Stimulated activated CD8-positive, alpha-beta memory T cell treated with anti-CD3 and anti-CD28 coated beads, Interleukin-12 subunit alpha, Interleukin-12 subunit beta, amount 100 ng/mL, for 24 hours (primary cell): ENCODE measurements around the gene ABCD2.
"Not testable (repeated sequence)": the region's sequence is repeated elsewhere in the genome, so short reads cannot be mapped to it uniquely, and the experiment has no call there.

Source experiments
- DNase-seq: peaks from one replicate; pipeline ENCODE4 v3.0.0-alpha.2; 2020; ENCODE audit errors: extremely low read depth

The ABCD2 gene

DNA sequence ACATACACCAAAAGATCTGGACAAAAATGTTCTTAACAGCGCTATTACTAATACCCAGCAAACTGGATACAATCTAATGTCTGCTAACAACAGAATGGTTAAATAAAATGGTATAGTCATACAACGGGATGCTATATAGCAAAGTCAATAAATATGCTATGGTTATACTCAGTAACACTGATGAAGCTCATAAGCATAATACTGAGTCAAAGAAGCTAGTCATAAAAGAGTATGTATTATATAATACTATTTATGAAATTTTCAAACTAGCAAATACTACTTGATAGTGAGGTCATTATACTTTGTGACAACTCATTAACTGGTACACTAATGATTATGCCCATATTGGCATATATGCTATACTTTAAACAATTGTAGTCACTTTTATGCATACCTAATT, 7.4 kb downstream of the ABCD2 start:
- DNase-seq = no peak

DNA sequence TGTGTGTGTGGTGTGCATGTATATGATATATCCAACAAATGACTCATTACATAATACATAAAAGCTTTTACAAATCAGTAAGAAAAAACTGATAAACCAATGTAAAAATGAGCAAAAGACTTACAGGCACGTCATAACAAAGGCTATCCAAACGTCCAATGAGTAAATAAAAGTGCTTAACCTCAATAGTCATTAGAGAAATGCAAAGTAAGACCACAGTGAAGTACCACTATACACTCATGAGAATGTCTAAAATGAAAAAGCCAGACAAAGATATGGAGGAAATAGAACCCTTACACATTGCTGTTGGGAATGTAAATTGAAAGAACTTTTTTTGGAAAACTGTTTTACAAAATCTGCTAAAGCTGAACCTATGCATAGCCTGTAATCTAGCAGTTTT, 7.8 kb downstream of the ABCD2 start:
- no peak for DNase-seq

DNA sequence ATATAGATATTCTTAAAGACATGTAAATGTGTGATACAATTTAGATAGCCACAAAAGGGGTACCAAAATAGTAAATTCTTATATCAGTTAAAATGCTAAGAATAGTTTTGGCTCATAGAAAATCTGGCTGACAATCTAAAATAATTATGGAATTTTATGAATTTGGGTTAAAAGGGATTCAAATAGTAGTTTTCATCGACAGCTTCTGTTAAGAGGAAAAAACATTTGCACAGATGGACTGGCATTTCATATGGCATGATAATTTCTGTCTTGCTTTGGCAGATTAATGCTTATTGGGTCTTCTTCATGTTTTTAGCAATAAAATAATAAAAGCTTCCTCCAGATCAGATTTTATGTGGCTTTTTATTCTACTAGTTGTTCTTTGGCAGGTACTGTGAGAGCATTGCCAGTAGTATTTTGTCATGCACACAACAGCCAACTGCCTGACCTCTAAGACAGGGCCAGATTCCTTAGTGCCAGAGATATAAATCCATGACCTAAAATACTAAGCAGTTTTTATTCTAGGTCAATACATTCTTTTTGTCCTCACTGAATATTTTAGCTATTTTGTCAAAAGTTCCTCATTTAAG, 9.1 kb downstream of the ABCD2 start:
- no peak for DNase-seq

DNA sequence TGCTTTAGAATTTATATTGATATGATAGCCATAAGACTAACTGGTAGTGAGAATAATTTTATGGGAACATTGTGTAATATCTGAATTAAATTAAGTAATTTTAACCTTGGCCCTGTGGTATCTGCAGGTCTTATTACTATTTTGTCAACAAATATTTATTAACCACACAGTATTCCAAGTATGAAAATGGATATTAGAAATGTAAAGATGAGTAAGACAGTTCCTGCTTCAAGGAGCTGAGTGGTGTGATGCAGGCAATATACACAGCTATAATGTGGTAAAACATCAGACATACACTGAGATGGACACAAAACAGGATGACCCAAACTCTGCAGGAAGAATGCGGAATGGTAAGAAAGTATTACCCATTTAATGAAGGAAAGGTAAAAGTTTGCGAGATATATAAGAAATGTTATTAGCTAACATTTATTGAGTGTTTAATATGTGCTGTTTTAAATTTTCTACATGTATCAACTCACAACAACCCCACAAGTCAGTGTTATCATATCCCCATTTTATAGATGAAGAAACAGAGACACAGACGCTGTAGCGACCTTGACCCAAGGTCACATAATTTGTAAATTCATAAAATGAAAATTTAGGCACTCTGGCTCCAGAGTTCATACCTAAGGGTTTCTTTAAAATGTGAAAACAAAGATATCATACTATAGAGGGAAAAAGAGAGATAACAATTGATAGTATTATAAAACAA, 12.7 kb downstream of the ABCD2 start:
- no peak for DNase-seq

DNA sequence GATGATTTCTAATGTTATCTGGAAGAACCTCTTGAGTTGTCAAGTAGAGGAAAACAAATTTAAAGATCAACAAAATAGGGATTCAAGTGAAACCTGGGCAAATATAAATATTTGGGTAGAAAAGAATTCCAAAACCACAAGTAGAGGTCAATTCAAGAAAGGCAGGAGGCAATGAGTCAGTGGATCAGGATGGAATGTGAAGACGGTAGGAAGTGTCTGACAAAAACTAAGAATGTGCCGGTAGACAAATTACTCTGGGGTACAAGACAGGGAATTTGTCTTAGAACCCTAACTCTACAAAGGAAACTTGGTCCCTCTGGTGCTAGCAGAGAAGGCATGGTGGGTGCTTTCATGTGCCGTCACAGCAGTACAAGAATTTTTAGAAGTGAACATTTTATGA, 13.6 kb downstream of the ABCD2 start:
- DNase-seq = no peak

DNA sequence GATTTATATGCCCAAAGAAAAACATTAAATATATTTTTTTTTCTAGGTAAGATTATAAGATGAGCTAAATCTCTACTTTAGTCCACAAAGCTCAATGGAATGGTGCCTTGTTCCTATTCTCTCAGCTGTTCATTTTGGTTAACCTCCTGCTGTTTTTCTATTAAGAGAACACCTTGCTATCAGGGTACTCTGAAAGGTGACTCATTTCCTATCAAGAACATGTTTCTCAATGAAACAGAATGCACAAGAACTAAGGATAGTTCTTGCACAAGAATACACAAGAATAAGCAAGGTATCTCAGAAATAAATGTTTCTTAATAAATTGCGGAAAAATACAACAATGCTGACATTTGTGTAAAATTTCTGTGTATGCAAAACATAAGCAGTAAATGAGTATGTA, 14.1 kb downstream of the ABCD2 start:
- no peak for DNase-seq

DNA sequence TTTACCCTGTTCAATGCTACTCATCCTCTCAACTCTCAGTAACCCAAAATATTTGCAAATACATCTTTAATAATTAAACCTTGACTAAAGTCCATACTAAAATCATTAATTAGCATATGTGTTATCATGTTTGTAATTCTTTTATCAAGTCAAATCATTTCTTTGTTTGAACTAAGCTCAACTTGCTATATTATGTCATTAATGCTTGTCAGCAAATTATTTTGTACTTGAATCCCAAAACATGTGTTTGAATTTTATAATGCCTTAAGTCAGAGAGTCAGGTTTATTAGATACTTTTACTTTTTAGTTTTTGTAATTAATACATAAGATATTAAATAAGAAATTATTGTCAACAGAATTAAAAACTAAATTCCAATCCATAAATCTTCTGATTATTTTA, 16.5 kb downstream of the ABCD2 start:
- no peak for DNase-seq

DNA sequence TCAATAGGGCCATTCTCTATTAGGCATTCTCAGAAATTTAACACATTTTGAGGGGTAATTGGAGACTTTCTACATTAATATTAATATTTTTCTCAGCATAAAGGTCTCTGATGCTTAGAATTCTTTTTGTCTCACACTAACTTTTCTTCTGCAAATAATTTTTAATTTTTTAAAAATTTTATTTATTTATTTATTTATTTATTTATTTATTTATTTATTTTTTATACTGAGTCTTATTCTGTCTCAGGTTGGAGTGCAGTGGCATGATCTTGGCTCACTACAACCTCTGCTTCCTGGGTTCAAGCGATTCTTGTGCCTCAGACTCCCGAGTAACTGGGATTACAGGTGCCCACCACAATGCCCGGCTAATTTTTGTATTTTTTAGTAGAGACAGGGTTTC, 17.7 kb downstream of the ABCD2 start:
- not testable (repeated sequence) for DNase-seq

DNA sequence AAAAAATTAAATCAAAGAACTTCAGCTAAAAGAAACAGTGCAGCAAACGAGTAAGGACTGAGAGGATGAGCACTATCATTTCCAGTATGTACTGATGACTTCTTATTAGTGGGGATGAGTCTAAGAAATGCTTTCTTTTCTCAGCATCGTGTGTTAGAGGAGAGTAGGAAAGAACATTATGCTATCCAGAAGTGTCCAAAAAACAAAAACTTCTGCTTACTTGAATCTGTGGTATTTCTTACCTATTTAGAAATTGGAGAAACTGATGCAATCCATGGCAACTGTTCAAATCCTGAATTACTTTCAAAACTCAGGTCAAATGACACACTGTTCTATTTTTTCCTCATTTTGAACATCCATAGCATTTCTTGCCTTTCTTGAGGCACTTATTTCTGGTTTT, 23.7 kb downstream of the ABCD2 start:
- no peak for DNase-seq

DNA sequence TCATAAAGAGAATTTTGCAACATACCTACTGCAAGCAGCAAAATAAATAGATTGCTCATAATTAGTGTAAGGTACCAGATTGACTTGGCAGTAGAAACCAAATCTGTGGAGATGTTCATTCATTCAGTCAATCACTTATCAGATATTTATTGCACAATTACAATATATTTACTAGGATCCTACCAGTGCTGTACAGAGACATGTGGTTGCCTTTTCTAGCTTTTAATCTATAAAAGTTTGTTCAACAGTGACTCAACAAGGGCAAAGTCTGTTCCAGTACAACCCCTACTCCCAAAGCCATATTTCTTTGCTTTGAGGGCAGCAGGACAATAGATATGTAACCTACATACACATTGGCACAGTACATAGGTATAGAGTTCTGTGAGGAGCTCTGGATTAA, 27.3 kb downstream of the ABCD2 start:
- no peak for DNase-seq

DNA sequence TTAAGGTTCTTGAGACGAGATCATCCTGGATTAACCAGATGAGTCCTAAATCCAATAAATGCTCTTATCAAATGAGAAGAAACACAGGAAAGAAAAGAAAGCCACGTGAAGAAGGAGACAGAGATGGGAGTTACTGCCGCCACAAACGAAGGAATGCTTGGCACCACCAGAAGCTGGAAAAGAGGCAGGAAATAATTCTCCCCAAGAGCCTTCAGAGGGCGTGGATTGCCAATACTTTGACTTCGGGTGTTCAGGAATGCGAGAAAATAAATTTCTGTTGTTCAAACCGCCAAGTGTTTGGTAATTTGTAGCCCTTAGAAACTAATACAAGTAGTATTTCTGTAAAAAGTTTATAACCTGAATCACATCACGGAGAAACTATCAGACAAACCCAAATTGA, 31.3 kb downstream of the ABCD2 start:
- DNase-seq = no peak

DNA sequence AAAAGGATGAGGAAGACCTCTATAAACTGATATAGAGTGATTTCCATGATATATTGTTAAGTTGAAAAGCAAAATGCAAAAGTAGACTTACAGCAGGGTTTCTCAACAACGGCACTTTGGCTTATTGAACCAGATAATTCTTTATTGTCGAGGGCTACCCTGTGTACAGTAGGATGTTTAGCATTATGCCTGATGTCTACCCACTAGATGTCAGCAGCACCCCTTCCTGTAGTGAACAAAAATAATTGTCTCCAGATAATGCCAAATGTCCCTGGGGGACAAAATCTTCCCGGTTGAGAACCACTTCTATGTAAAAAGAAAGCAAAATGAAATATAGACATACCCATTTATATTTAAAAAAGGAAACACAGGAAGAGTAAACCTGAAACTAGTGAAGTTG, 32.4 kb downstream of the ABCD2 start:
- no peak for DNase-seq

DNA sequence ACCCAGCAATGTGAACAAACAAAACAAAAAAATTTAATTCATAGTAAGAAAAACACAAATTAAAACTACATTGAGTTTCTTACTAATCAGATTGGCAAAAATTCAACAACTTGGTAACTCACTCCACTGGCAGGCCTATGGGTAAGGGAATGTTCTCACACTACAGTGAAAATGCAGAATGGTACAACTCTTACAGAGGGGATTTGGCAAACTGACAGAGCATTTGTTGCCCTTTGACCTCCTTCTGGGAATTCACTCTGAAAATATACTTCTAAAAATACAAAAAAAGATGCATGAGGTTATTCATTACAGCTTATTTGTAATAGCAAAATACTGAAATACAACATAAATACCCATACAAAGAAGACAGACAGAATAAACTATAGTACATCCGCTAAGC, 32.8 kb downstream of the ABCD2 start:
- DNase-seq = no peak

DNA sequence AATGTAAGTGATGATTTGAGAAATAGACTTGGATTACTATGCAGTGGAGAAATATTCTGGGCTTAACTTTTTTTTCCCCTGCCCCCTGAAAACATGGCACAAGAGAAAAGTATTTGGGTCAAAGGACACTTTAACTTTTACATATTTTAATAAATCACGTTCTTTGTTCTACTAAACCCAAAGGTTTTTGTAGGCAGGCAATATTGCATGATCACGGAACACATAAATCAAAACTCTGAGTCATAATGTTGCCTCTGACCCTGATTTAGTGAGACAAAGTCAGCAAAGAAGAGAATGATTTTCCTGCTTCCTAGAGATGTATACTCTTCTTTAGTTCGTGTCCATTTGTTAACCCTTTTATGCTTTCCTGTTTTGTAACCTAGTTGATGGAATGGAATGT, 38.0 kb downstream of the ABCD2 start:
- DNase-seq = no peak

DNA sequence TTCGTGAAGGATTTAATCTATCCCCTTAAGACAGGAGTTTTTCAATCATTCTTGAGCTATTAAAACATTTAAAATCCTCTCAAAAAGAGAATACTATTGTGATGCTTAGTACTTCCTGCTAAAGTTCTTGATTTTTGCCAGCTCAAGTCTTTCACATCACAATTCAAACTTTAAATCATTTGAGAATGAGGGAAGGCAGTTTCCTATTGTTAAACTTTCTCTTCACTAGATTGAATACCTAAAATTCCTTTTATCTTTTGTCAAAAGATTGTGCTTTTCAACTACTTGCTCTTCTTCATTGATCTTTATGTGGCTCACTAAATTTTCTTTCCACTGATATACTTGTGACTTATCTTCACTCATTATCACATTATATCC, 44.1 kb downstream of the ABCD2 start:
- no peak for DNase-seq

DNA sequence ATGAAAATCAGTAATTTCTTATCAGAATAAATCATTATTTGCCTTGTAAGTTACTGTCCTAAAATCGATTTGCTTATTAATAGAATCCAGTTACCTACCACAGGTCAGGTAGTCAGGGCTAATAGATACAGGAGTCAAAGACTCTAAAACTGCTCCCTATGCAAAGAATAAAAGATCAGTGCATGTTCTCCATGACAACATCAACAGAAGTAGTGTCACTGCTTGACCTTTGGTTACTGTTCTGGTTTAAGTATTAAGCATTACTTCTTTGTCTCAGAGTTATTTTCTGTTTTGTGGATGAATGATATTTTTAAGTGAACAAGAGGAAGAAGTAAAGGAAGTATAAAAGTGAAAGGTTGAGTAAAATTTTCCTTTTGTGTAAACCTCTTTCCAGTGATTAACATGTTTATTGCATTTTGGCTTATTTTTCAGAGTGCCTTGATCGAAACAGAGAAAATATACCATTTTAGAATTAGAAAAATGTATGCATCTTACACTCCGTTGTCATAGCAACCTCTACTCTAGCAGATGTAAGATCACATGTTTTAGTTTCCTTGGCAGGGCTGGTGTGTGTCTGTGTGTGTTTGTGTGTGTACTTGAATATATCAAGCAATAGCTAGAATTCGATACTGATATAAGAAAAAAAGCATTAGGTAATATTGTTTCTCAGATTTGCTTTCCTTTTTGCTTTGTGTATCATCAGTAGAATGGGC, 44.7 kb downstream of the ABCD2 start:
- no peak for DNase-seq

DNA sequence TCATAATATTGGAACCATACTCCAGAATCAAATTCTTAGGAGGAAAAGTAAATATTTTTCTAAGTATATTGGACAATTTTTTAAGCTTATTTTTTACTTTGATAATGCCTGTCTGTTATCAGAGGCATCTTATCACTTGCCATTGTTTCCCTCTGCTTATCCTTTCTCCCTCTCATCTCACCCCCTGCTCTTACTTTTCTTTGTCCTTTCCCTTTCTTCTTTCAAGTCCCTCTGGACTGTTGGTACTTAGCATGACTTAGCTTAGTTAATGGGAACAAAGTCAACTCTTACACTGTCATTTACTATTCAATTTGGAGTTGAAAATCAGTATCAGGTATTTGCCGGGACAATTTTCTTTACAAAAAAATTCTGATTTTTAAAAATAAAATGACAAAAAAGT, 45.2 kb downstream of the ABCD2 start:
- no peak for DNase-seq

DNA sequence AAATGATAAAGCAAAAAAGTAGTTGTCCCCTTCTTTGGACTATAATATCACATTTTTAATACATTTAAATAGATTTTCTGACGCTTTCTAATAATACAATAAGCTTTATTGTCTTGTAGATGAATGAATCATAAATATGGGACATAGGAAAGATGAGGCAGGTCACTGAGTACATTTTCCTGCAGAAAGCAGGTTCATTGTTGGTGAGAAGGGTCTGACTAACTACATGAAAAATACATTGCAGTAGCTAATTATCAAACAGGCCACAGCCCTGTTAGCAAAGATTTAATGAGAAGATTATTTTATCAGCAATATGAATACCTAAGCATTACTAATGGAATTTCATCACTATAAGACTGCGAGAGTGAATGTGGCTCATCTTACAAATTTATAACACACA, 45.6 kb downstream of the ABCD2 start:
- no peak for DNase-seq

DNA sequence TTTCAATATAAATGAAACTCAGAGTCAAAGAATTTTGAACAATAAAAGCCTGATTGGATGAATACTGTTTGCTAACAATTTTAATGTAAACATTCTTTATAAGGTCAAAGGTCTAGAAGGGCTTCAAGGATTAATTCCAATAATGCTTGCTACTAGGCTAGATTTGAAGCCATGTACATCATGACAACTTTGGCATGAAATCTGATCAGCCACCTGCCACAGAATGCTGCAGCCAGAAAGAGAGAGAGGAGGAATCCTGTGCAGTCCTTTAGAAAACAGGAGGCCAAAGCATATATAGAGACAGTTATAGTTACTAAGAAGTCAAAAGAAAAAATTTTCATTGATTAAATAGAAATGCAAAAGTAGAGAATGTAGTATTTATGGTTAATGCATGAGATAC, 47.1 kb downstream of the ABCD2 start:
- no peak for DNase-seq

DNA sequence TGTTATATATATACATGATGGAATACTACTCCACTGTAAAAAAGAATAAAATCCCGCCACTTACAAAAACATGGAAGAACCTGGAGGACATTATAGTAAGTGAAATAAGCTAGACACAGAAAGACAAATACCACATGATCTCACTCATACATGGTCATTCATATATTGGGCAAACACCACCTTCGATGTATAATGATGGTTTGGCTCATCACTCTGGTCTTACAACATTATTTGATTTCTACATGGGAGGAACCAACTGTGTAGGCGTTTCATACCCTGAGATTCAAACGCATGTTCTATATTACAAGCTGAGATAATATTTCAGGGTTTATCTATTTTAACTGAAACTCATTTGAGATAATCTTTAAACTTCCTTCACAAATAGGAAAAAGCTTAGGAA, 48.3 kb downstream of the ABCD2 start:
- no peak for DNase-seq

DNA sequence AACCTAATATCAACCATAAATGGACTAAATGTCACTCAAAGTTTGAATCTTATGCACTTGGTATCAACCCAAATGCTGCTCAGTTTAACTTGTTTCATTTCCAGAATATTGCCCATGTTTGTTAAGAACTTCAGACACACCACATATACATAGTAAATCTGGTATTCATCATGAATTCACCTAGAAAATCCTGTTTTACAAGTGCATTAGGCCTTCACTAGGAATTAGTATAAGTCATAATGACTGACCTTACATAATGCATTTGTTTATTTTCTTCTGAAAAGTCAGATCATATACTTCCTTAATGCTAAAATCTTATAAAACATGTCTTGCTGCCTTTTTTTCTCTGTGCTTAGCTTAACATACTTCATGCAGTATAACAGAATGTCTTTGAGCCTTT, 66.1 kb downstream of the ABCD2 start:
- no peak for DNase-seq

DNA sequence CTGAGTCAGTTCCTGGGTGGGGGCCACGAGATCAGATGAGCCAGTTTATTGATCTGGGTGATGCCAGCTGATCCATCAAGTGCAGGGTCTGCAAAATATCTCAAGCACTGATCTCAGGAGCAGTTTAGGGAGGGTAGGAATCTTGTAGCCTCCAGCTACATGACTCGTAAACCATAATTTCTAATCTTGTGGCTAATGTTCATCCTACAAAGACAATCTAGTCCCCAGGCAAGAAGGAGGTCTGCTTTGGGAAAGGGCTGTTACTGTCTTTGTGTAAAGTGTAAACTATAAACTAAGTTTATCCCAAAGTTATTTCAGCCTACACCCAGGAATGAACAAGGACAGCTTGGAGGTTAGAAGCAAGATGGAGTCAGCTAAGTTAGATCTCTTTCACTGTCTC, 75.4 kb downstream of the ABCD2 start:
- not testable (repeated sequence) for DNase-seq

DNA sequence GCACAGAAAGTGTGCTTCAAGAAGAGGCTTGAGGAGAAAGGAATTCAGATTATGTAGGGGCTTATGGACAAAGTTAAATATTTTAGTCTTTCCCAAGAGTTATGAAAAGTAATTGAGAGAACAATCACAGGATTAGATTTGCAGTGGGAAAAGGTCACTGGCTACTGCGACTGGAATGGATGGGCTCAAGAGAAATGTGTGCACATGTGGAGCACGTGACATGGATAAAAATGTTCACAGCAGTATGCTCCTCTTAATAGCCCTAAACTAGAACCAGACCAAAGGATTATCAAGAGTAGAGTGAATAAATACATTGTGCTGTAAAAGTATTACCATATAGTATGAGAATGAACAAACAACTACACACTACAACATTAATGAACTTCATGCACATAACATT, 78.1 kb downstream of the ABCD2 start:
- no peak for DNase-seq
